Body of pancreas (tissue), 4 donors: ENCODE measurements around the gene ABCB8.

Experiments used
- CTCF ChIP-seq, 7 experiments: fragments of 450-650 bp in 4 of 7; fragments of 200-600 bp in 3 of 7; sonication (generic) in 3 of 7; IDR thresholded peaks; one replicate each; pipeline ENCODE4 v1.5.1; 2016 to 2019; ENCODE audit warnings: antibody characterized with exemption in 7 of 7
- POLR2A ChIP-seq, 3 donors: fragments of 450-650 bp; IDR thresholded peaks; one replicate each; pipeline ENCODE4 v1.6.1; 2016; ENCODE audit warnings: antibody characterized with exemption in 3 of 3, mild to moderate bottlenecking in 2 of 3

- TF ChIP-seq CTCF (IDR thresholded peaks at IDR 0.05) (no peak), POLR2A (IDR thresholded peaks at IDR 0.05) (no peak)
These were observed 775 bp downstream of the ABCB8 start for GRCh38 chr7:151028948-151029501.
